Upper lobe of left lung (tissue), 6 donors: Measurements from ENCODE around the gene PAIP2B. TPM values are rescaled to one million over a fixed set of nuclear protein-coding genes. Genes with fewer than 3 reads are reported as not detected.

Experiments used
- ATAC-seq, 2 donors: fragments of 200-7000 bp; cut with Tn5 transposase; one replicate each; pipeline ENCODE4 v1.9.1; 2022; ENCODE audit warnings: mild to moderate bottlenecking in 2 of 2, moderate library complexity in 2 of 2; ENCODE audit not compliant: low FRiP score in 2 of 2
- DNase-seq, 2 donors: peaks; one replicate each; pipeline ENCODE4 v3.0.0-alpha.2; 2019 to 2020
- H3K27ac ChIP-seq, 4 donors: fragments of 200-600 bp; sonication (generic); one replicate each; pipeline ENCODE4 v1.5.1; 2016 to 2019
- H3K27me3 ChIP-seq, 4 donors: fragments of 200-600 bp; sonication (generic); one replicate each; pipeline ENCODE4 v1.5.1; 2017 to 2019
- H3K36me3 ChIP-seq, 4 donors: fragments of 200-600 bp; sonication (generic); one replicate each; pipeline ENCODE4 v1.5.1; 2016 to 2019
- H3K4me1 ChIP-seq, 4 donors: fragments of 200-600 bp; sonication (generic); one replicate each; pipeline ENCODE4 v1.5.1; 2018 to 2019
- H3K4me3 ChIP-seq, 4 donors: fragments of 200-600 bp; sonication (generic); one replicate each; pipeline ENCODE4 v1.5.1; 2017 to 2019; ENCODE audit warnings: mild to moderate bottlenecking in 2 of 4, moderate library complexity in 1 of 4
- H3K9me3 ChIP-seq, 4 donors: fragments of 200-600 bp; sonication (generic); one replicate each; pipeline ENCODE4 v1.5.1; 2018 to 2019
- CTCF ChIP-seq, 6 experiments: fragments of 450-650 bp in 4 of 6; fragments of 200-600 bp in 2 of 6; sonication (generic) in 2 of 6; IDR thresholded peaks; one replicate each; pipeline ENCODE4 v1.5.1; 2016 to 2019; ENCODE audit warnings: antibody characterized with exemption in 6 of 6
- EP300 ChIP-seq, 4 donors: sonication (generic); formaldehyde crosslinking; IDR thresholded peaks; one replicate each; pipeline ENCODE4 v1.5.1; 2017; ENCODE audit warnings: antibody characterized with exemption in 4 of 4, control low read depth in 2 of 4
- POLR2A ChIP-seq, 4 donors: fragments of 450-650 bp; IDR thresholded peaks; one replicate each; pipeline ENCODE4 v1.5.1; 2016 to 2017; ENCODE audit warnings: antibody characterized with exemption in 4 of 4, mild to moderate bottlenecking in 2 of 4
- POLR2AphosphoS5 ChIP-seq, 2 donors: sonication (generic); formaldehyde crosslinking; IDR thresholded peaks; one replicate each; pipeline ENCODE4 v1.5.1; 2017; ENCODE audit warnings: antibody characterized with exemption in 2 of 2
- WGBS, 2 donors: methylation state at CpG; one replicate each; pipeline ENCODE4 v1.1.5; 2017 to 2018; 5-methylcytosine and 5-hydroxymethylcytosine counted together
- total RNA-seq, 6 donors: library from RNA; depleted of rRNA in 4 of 6; stranded (reverse); fragments of >200 nt in 4 of 6; gene quantifications; one replicate each; pipeline versions ENCODE4 v1.1.0 to v1.2.1, GENCODE V29; 2016 to 2021
- donor health status: DM: no; HTN: no; CAD: no; lungs with moderate emphysema.
- donor health status: DM: no; HTN: yes; CAD: no; lungs with severe emphysema.

The PAIP2B gene
- total RNA-seq, 6 donors from 2014 or later, result 2.8 to 9.5 (median 6.5) TPM

DNA sequence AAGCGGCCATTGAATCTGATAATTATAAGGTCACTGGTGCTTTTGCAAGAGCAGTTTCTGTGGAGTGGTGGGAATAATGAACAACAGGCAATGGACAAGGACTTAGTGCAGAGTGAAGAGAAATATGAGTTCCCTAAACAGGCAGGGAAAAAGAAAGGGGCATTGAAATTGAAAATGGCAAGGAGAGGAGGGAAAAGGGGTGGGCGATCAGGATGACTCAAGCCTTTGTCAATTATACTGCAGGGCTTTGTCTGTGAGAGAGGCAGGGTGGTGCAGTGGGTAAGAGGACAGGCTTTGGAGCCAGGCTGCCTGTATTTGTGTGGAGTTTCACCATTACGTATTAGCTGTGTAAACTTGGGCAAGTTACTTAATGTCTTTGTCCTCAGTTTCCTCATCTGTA is 29.5 kb upstream of the PAIP2B start:
- Histone ChIP-seq H3K27ac (no peak overlapping the region), H3K27me3 (no peaks in the 10 kb centered on the region), H3K4me3 (no peak overlapping the region), H3K36me3 (no peaks in the 10 kb centered on the region), H3K9me3 (no peaks in the 10 kb centered on the region), H3K4me1 (no peaks in the 10 kb centered on the region)
- WGBS, 2 donors, result 74 to 92% methylated on average over 3 of the region's 3 CpGs
- no peak for ATAC-seq
- DNase-seq, result no peak
- TF ChIP-seq POLR2A (IDR thresholded peaks at IDR 0.05) (no peak), POLR2AphosphoS5 (IDR thresholded peaks at IDR 0.05) (no peak), EP300 (IDR thresholded peaks at IDR 0.05) (no peak), CTCF (IDR thresholded peaks at IDR 0.05) (no peak)

GRCh38 chr2:71254776-71255175 is 27.9 kb upstream of the PAIP2B start:
- no peak for DNase-seq
- H3K27ac ChIP-seq, result no peak overlapping the region
- TF ChIP-seq POLR2A (IDR thresholded peaks at IDR 0.05), result no peak
- no peak for TF ChIP-seq POLR2AphosphoS5 (IDR thresholded peaks at IDR 0.05)
- no peak for TF ChIP-seq CTCF (IDR thresholded peaks at IDR 0.05)
- TF ChIP-seq EP300 (IDR thresholded peaks at IDR 0.05), result no peak
- H3K9me3 ChIP-seq, result no peaks in the 10 kb centered on the region
- H3K4me1 ChIP-seq, result no peaks in the 10 kb centered on the region
- H3K36me3 ChIP-seq, result no peaks in the 10 kb centered on the region
- no peaks in the 10 kb centered on the region for H3K27me3 ChIP-seq
- H3K4me3 ChIP-seq, result no peak overlapping the region
- ATAC-seq, result no peak
- 95 to 96% methylated on average over 4 of the region's 4 CpGs for WGBS, 2 donors

DNA sequence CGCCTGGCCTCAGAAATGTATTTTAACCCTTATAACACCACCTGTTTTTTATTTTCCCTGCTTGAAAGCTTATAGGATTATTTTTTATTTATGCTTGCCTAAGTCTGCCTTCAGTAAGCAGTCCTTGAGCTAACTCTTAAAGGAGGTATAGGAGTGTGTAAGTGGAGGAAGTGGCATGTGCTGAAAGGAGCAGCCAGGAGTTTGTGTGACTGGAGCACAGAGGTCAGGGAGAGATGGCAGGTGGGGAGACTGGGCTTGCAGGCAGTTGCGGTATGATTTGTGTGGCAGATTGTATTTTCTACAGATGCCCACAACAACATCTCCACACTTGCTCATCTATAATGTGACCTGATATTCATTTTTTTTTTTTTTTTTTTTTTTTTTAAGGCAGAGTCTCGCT is 27.2 kb upstream of the PAIP2B start:
- Histone ChIP-seq H3K9me3 (no peaks in the 10 kb centered on the region), H3K4me1 (no peaks in the 10 kb centered on the region), H3K27ac (no peak overlapping the region), H3K27me3 (no peaks in the 10 kb centered on the region), H3K36me3 (no peaks in the 10 kb centered on the region), H3K4me3 (no peak overlapping the region)
- ATAC-seq (no peak), DNase-seq (no peak)
- 93% methylated on average over 3 of the region's 3 CpGs for WGBS, 2 donors
- TF ChIP-seq EP300 (IDR thresholded peaks at IDR 0.05) (no peak), CTCF (IDR thresholded peaks at IDR 0.05) (no peak), POLR2AphosphoS5 (IDR thresholded peaks at IDR 0.05) (no peak), POLR2A (IDR thresholded peaks at IDR 0.05) (no peak)

DNA sequence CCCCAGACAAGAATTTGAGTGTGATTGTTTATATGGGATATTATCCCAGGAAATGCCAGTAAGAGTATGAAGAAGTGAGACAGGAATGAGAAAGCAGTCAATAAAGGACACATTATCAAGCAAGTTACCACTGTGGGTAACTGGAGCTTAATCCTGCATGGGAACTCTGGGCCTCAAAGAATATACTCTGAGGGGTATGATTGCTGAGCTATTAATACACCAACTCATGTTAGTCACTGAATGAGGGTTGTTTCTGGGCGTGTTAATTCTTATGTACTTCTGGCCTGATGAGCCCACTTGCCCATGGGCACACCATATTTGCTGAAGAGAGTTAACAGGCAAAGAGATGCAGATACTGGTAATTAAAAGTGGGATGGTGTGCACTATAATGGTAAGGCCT is 26.6 kb upstream of the PAIP2B start:
- Histone ChIP-seq H3K4me1 (no peaks in the 10 kb centered on the region), H3K27ac (no peak overlapping the region), H3K36me3 (no peaks in the 10 kb centered on the region), H3K27me3 (no peaks in the 10 kb centered on the region), H3K9me3 (no peaks in the 10 kb centered on the region), H3K4me3 (no peak overlapping the region)
- DNase-seq (no peak), ATAC-seq (no peak)
- 60 to 82% methylated on average over 1 of the region's 1 CpG for WGBS, 2 donors
- no peak for TF ChIP-seq EP300 (IDR thresholded peaks at IDR 0.05)
- no peak for TF ChIP-seq POLR2AphosphoS5 (IDR thresholded peaks at IDR 0.05)
- TF ChIP-seq POLR2A (IDR thresholded peaks at IDR 0.05), result no peak
- no peak for TF ChIP-seq CTCF (IDR thresholded peaks at IDR 0.05)

GRCh38 chr2:71252862-71253261 is 26.0 kb upstream of the PAIP2B start:
- no peaks in the 10 kb centered on the region for H3K36me3 ChIP-seq
- ATAC-seq, result no peak
- DNase-seq, result no peak
- 91 to 92% methylated on average over 3 of the region's 3 CpGs for WGBS, 2 donors
- no peak for TF ChIP-seq EP300 (IDR thresholded peaks at IDR 0.05)
- TF ChIP-seq CTCF (IDR thresholded peaks at IDR 0.05), result no peak
- no peak for TF ChIP-seq POLR2AphosphoS5 (IDR thresholded peaks at IDR 0.05)
- TF ChIP-seq POLR2A (IDR thresholded peaks at IDR 0.05), result no peak
- no peaks in the 10 kb centered on the region for H3K9me3 ChIP-seq
- H3K4me3 ChIP-seq, result no peak overlapping the region
- H3K27me3 ChIP-seq, result no peaks in the 10 kb centered on the region
- no peaks in the 10 kb centered on the region for H3K4me1 ChIP-seq
- H3K27ac ChIP-seq, result no peak overlapping the region
